Measurements from ENCODE around the gene POLH. TPM values are rescaled to one million over a fixed set of nuclear protein-coding genes. Genes with fewer than 3 reads are reported as not detected.

Gene POLH
- total and polyA plus RNA-seq, 9 of the 15 experiments (the other 6 are each of a cell fraction or from before 2014, with no cell fraction given), result 5.8 to 31.6 (median 20.6) TPM

DNA sequence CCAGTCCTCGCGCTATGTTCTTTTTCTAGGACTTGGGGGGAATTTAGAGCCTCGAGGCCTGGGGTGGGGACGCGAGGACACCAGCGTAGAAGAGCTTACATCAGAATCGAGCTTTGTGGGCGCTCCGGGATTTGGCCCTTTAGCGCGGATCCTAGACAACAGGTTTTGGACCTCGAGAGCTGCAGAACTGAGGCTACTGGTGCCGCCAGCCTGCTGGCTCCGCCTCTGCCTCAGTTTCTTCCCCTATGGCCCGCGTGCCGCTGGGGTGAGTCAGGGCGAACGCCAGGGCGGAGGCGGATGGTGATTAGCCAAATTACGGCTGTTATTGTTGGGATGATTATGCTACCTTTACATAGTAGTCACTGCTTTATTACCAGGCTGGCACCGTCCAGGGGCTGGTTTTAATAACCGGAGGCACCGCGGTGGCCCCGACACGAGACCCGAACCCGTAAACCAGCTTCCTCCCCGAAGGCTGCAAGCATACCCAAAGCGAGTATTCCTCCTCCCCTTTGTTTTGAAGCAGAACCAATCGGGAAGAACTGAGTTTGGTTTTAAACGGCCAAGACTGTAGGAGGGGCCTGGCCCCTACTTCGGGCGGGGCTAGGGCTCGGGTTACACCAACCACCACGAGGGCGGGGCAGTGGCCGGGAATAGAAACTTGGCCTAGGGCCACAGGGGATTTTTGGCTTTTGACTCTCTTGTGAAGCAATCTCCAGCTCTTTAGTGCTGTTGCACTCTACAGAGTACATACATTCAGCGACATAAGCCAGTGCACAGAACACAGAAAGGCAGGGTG lies 53.7 kb downstream of the POLH start (continued):
- TF ChIP-seq CEBPZ (IDR thresholded peaks at IDR 0.05; ENCODE audit: borderline replicate concordance, low read depth, low read length), result no peak
- TF ChIP-seq, protein P1, sequence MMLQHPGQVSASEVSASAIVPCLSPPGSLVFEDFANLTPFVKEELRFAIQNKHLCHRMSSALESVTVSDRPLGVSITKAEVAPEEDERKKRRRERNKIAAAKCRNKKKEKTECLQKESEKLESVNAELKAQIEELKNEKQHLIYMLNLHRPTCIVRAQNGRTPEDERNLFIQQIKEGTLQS (IDR thresholded peaks at IDR 0.05), result no peak; the same call in 1 of the 2 replicates
- TF ChIP-seq, protein P1 (CRISPR knock-in tag; conservative IDR thresholded peaks at IDR 0.05), result no peak
- no peak for TF ChIP-seq PHF21A (IDR thresholded peaks at IDR 0.05; ENCODE audit: borderline replicate concordance, low read depth)
- TF ChIP-seq E2F8 (IDR thresholded peaks at IDR 0.05; ENCODE audit: low read depth, partially characterized antibody), result no peak
- no peak for TF ChIP-seq TRIM28 (IDR thresholded peaks at IDR 0.05)
- TF ChIP-seq KAT8 (IDR thresholded peaks at IDR 0.05; ENCODE audit: low read depth), result no peak
